ENCODE measurements around the gene SCP2D1. TPM values are rescaled to one million over a fixed set of nuclear protein-coding genes. Genes with fewer than 3 reads are reported as not detected.

The SCP2D1 gene
- total RNA-seq, 1 donor from 2014 or later = not detected

Other genes with a start within 250 kb of the SCP2D1 start
- 79.3 TPM for gene SMIM26, start 246.4 kb upstream of the SCP2D1 start, total RNA-seq
- 17.2 TPM for gene DTD1, start 225.7 kb upstream of the SCP2D1 start, total RNA-seq

All from skin of body (tissue), 1 donor.